Endothelial cell of umbilical vein (primary cell): ENCODE measurements around the gene PCP2. TPM values are rescaled to one million over a fixed set of nuclear protein-coding genes. Genes with fewer than 3 reads are reported as not detected.

Experiments
- BruUV-seq: library from RNA; stranded (reverse); fragments of 400-500 nt; replicated peaks from 2 replicates; lab custom pipeline; 2021; lab: Mats Ljungman, UMichigan
- CTCF ChIA-PET: fragments of 300-600, 350-600 bp; sonication (Branson Sonifier 250); formaldehyde crosslinking; loops from one replicate; lab custom pipeline; 2021; ENCODE audit warnings: antibody characterized with exemption, inconsistent platforms; lab: Charles Lee
- POLR2A ChIA-PET: fragments of 300-600, 350-600 bp; sonication (Branson Sonifier 250); formaldehyde crosslinking; loops from one replicate; lab custom pipeline; 2021; ENCODE audit warnings: antibody characterized with exemption, inconsistent platforms; lab: Charles Lee
- DNase-seq: peaks from one replicate; pipeline ENCODE4 v3.0.0-alpha.2; 2011; ENCODE audit warnings: low read depth, low spot score
- FAIRE-seq: peaks from 2 replicates; lab custom pipeline; 2011; peaks lifted over from hg19 to GRCh38; lab: Jason Lieb, UNC
- H2AFZ ChIP-seq: 2 replicates; pipeline ENCODE4 v1.6.0; 2012; ENCODE audit warnings: low read depth, low read length, control low read depth, inconsistent platforms
- H3K27ac ChIP-seq: 2 replicates; pipeline ENCODE4 v1.5.1; 2011; ENCODE audit warnings: low read depth, mild to moderate bottlenecking, control low read depth, low read length, moderate library complexity; ENCODE audit not compliant: insufficient read depth
- H3K27me3 ChIP-seq, 2 experiments: 2 replicates each; pipeline versions ENCODE4 v1.6.0 to v1.6.1; 2011; ENCODE audit warnings: low read length in 2 of 2, mixed read lengths in 1 of 2; ENCODE audit not compliant: control insufficient read depth in 2 of 2, insufficient read depth in 2 of 2
- H3K36me3 ChIP-seq, 2 experiments: 2 replicates in 1 of 2; 3 replicates in 1 of 2; pipeline ENCODE4 v1.5.1; 2011; ENCODE audit warnings: low read length in 2 of 2, mild to moderate bottlenecking in 1 of 2, moderate library complexity in 1 of 2; ENCODE audit not compliant: control insufficient read depth in 2 of 2, insufficient read depth in 2 of 2; ENCODE audit errors: extremely low read depth in 1 of 2
- H3K4me1 ChIP-seq: 3 replicates; pipeline ENCODE4 v1.5.1; 2011; ENCODE audit warnings: mild to moderate bottlenecking, low read length; ENCODE audit not compliant: control insufficient read depth, insufficient read depth; ENCODE audit errors: extremely low read depth
- H3K4me2 ChIP-seq: 2 replicates; pipeline ENCODE4 v1.6.1; 2011; ENCODE audit warnings: low read length, control low read depth, mixed read lengths; ENCODE audit not compliant: insufficient read depth
- H3K4me3 ChIP-seq, 3 experiments: fragments of 200-600 bp in 1 of 3; sonication (generic), shearing (Covaris generic) in 1 of 3; replicated peaks in 1 of 3; 2 replicates each; pipeline ENCODE4 v1.5.1; 2011 to 2016; ENCODE audit warnings: control low read depth in 3 of 3, low read length in 3 of 3, mild to moderate bottlenecking in 2 of 3, inconsistent platforms in 1 of 3, low read depth in 1 of 3, moderate library complexity in 1 of 3; ENCODE audit not compliant: insufficient read depth in 1 of 3
- H3K79me2 ChIP-seq: 2 replicates; pipeline ENCODE4 v1.6.0; 2012; ENCODE audit warnings: low read length, inconsistent platforms; ENCODE audit not compliant: control insufficient read depth, insufficient read depth
- H3K9ac ChIP-seq: replicated peaks from 2 replicates; pipeline ENCODE3; 2011; ENCODE audit warnings: low read length, control low read depth; ENCODE audit not compliant: insufficient read depth; ENCODE audit errors: extremely low read depth
- H3K9me1 ChIP-seq: replicated peaks from 3 replicates; pipeline ENCODE4 v1.6.0; 2011; ENCODE audit warnings: mild to moderate bottlenecking, low read length; ENCODE audit not compliant: control insufficient read depth, insufficient read depth; ENCODE audit errors: extremely low read depth
- H3K9me3 ChIP-seq: replicated peaks from 2 replicates; pipeline ENCODE4 v1.5.1; 2012; ENCODE audit warnings: low read length, inconsistent platforms; ENCODE audit not compliant: control insufficient read depth, insufficient read depth
- H4K20me1 ChIP-seq: replicated peaks from 2 replicates; pipeline ENCODE3; 2011; ENCODE audit warnings: mild to moderate bottlenecking, low read length; ENCODE audit not compliant: control insufficient read depth, insufficient read depth; ENCODE audit errors: extremely low read depth
- EZH2 ChIP-seq: IDR thresholded peaks from 2 replicates; pipeline ENCODE4 v1.6.1; 2012; ENCODE audit warnings: borderline replicate concordance, low read depth, mild to moderate bottlenecking, moderate library complexity, low read length, inconsistent platforms; ENCODE audit not compliant: severe bottlenecking
- GATA2 ChIP-seq: IDR thresholded peaks from 2 replicates; pipeline ENCODE4 v1.7.0; 2011; ENCODE audit warnings: low read depth, mild to moderate bottlenecking, moderate library complexity, mixed read lengths, low read length; ENCODE audit not compliant: insufficient read length, insufficient read depth
- JUN ChIP-seq: IDR thresholded peaks from 2 replicates; pipeline ENCODE4 v1.6.1; 2011; ENCODE audit warnings: borderline replicate concordance, low read depth; ENCODE audit not compliant: insufficient read length, insufficient read depth
- POLR2A ChIP-seq: IDR thresholded peaks from 2 replicates; pipeline ENCODE4 v1.6.1; 2012; ENCODE audit warnings: low read depth, mild to moderate bottlenecking, control low read depth, low read length
- POLR2AphosphoS5 ChIP-seq: IDR thresholded peaks from 2 replicates; pipeline ENCODE4 v1.6.1; 2012; ENCODE audit warnings: low read depth, mild to moderate bottlenecking, control low read depth, low read length, moderate library complexity; ENCODE audit not compliant: insufficient read depth
- dilution Hi-C: fragments of 300-500 bp; cut with MboI; formaldehyde crosslinking; loops from one replicate; pipeline ENCODE4 v1.15.0; 2019; ENCODE audit warnings: low sequenced_read_pairs; ENCODE audit not compliant: extremely low pct_ligation_motif_present
- intact Hi-C: fragments of 100-400 bp; cut with micrococcal nuclease; formaldehyde crosslinking; loops from one replicate; pipeline ENCODE4 v1.10.0; 2022
- polyA plus RNA-seq, 4 experiments: library from polyadenylated mRNA; depleted of rRNA in 3 of 4; stranded (reverse) in 3 of 4; unstranded in 1 of 4; fragments of >200 nt; gene quantifications; 2 replicates each; pipeline versions ENCODE4 v1.2.1 to v1.2.3, GENCODE V29; 2011 to 2012; ENCODE audit warnings: missing spikeins in 1 of 4
- total RNA-seq: library from RNA; stranded (reverse); gene quantifications from 2 replicates; pipeline ENCODE4 v1.2.3, GENCODE V29; 2021
- TF ChIP-seq, protein P1 (sequence below), 2 donors: IDR thresholded peaks; 1 replicate in 1 of 2; 2 replicates in 1 of 2; pipeline ENCODE4 v1.5.1; 2011; ENCODE audit warnings: low read length in 2 of 2, mild to moderate bottlenecking in 2 of 2, moderate library complexity in 2 of 2, control low read depth in 1 of 2, inconsistent platforms in 1 of 2, low read depth in 1 of 2; ENCODE audit not compliant: insufficient read depth in 1 of 2; ENCODE audit errors: extremely low read depth in 1 of 2

PCP2 gene
- total and polyA plus RNA-seq, 2 donors (not counting 3 experiments of a cell fraction or from before 2014, with no cell fraction given): not detected

DNA sequence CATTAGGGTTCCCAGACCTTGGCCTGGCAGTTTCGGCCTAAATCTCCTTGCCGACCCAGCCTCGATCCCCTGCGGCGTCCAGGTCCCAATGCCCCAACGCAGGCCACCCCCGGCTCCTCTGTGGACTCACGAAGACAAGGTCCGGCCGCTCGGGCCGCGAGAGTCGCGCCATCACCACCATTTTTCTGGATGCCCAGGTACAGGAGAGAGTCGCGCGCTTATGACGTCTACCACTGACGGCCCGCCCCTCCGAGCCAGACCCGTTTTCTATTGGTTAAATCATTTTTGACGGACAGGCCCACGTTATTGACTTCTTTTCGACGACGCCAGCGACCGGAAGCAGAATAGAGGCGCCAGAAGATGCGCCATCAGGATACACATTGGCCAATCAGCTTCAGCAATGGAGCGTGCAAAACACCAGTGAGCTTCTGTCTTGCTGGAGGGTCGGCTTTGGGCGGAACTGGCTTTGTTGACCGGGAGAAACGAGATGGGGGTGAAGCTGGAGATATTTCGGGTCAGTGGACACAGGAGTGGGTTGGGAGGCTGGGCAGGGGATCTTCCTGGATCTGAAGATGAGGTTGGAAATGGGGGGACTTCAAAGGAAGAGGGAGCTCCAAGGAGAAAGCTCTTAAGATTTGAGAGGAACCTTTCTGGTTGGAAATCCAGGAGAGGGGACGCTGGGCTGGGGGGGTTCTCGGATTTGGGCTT, 4.0 kb downstream of the PCP2 start, which contains the start of the genes PET100 and XAB2:
TSS of gene PET100 (plus strand) at position 447 of the 708 bp plus-strand sequence. CDS start at position 488, 41 bp downstream.
TSS of gene XAB2 (minus strand) at position 199 of the 708 bp plus-strand sequence. CDS start at position 181, 18 bp downstream.
- H3K4me3 ChIP-seq: peak within 1 kb of the TSS; percentile 91 to 96 (median 92)
- BruUV-seq: no TSS peak
- no peaks in the 10 kb centered on the region for H3K9me1 ChIP-seq
- H3K79me2 ChIP-seq: peaks cover 41% of the 10 kb centered on the region
- peaks cover 2 to 13% of the 10 kb centered on the region in 2 experiments for H3K36me3 ChIP-seq
- TF ChIP-seq GATA2 (no peak), POLR2AphosphoS5 (peak; percentile 16), JUN (no peak), POLR2A (no peak), EZH2 (no peak)
- TF ChIP-seq, protein P1, sequence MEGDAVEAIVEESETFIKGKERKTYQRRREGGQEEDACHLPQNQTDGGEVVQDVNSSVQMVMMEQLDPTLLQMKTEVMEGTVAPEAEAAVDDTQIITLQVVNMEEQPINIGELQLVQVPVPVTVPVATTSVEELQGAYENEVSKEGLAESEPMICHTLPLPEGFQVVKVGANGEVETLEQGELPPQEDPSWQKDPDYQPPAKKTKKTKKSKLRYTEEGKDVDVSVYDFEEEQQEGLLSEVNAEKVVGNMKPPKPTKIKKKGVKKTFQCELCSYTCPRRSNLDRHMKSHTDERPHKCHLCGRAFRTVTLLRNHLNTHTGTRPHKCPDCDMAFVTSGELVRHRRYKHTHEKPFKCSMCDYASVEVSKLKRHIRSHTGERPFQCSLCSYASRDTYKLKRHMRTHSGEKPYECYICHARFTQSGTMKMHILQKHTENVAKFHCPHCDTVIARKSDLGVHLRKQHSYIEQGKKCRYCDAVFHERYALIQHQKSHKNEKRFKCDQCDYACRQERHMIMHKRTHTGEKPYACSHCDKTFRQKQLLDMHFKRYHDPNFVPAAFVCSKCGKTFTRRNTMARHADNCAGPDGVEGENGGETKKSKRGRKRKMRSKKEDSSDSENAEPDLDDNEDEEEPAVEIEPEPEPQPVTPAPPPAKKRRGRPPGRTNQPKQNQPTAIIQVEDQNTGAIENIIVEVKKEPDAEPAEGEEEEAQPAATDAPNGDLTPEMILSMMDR (IDR thresholded peaks at IDR 0.05; ENCODE audit: extremely low read depth in 1 of 2, insufficient read depth in 1 of 2, low read depth in 1 of 2, low read length in 2 of 2): no peak
- dilution Hi-C loops (no loop called here), intact Hi-C loops (loop anchor here (1.0 to 2.0 kb wide), 5 partner anchors 8 to 291 kb away; partner anchors contain the start of genes PNPLA6, SNAPC2, STXBP2 and TRAPPC5)
- ChIA-PET POLR2A (interaction anchor here (0.6 to 0.7 kb wide), 2 partner anchors 201 to 585 kb away, joined by 4 to 5 read pairs; no protein-coding TSS in a partner anchor), CTCF (interaction anchor here (0.7 to 2.0 kb wide), 8 partner anchors 8 to 276 kb away, joined by 3 to 11 read pairs (median 4); partner anchors contain the start of gene TRAPPC5)
- peaks cover 16% of the 10 kb centered on the region for H3K4me1 ChIP-seq
- DNase-seq: peak; percentile 99
- H4K20me1 ChIP-seq: no peaks in the 10 kb centered on the region
- H3K9ac ChIP-seq: peak within 1 kb of the TSS; percentile 99
- peak within 1 kb of the TSS; percentile 95 for H3K4me2 ChIP-seq
- no peaks in the 10 kb centered on the region for H3K9me3 ChIP-seq
- no peaks in the 10 kb centered on the region for H3K27me3 ChIP-seq
- peak within 1 kb of the TSS; percentile 66 for H2AFZ ChIP-seq
- H3K27ac ChIP-seq: peak within 1 kb of the TSS; percentile 94
- FAIRE-seq: peak; percentile 100
